H7 (cell line): Measurements from ENCODE around the gene KIF16B. TPM values are rescaled to one million over a fixed set of nuclear protein-coding genes. Genes with fewer than 3 reads are reported as not detected.
A peak's percentile ranks its signal among the peaks of the same experiment; 100 is the strongest.
"Not testable (repeated sequence)": the region's sequence is repeated elsewhere in the genome, so short reads cannot be mapped to it uniquely, and the experiment has no call there.

Experiments
- DNase-seq: peaks from one replicate; pipeline ENCODE4 v3.0.0; 2012
- H3K27me3 ChIP-seq: 2 replicates; pipeline ENCODE4 v1.6.0; 2011; ENCODE audit warnings: mild to moderate bottlenecking, low read length; ENCODE audit not compliant: control insufficient read depth, insufficient read depth
- H3K36me3 ChIP-seq: replicated peaks from 2 replicates; pipeline ENCODE4 v1.5.1; 2011; ENCODE audit warnings: low read length; ENCODE audit not compliant: control insufficient read depth, insufficient read depth
- H3K4me3 ChIP-seq: 2 replicates; pipeline ENCODE4 v1.5.1; 2011; ENCODE audit warnings: low read depth, mild to moderate bottlenecking, control low read depth, low read length, moderate library complexity; ENCODE audit not compliant: insufficient read depth
- total RNA-seq: library from RNA; depleted of rRNA; stranded (reverse); fragments of >200 nt; shearing (Covaris generic); gene quantifications from 2 replicates; pipeline ENCODE4 v1.2.3, GENCODE V29; 2014

Gene KIF16B
- total RNA-seq, 1 experiment from 2014 or later, result 7.4 TPM

DNA sequence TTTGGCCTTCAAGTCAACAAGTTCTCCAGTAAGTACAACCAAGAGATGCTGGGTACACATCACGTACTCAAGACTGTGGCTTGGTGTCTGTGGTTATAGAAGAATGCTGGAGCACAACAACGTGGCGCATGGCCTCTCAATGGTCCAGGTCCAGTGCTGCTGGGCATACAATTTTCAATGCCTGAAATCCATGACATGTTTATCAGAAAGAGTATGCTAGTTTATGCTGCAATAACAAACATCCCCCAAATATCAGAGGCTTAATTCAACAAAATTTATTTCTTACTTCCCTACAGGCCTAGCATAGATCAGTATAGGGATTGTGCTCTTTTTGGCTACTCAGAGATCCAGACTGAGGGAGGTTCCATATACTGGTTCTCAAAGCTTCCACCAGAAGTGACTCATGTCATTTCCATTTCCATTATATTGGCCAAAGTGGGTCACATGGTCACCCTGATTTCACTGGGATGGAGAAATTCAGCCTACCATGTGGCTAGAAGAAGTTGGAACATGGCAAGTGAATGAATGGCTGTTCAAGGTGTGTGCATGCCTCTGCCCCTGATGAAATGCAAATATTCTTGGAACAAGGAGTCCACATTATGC, 33.3 kb upstream of the KIF16B start:
- no peaks in the 10 kb centered on the region for H3K36me3 ChIP-seq
- DNase-seq, result no peak
- H3K4me3 ChIP-seq, result no peak overlapping the region
- H3K27me3 ChIP-seq, result no peaks in the 10 kb centered on the region

DNA sequence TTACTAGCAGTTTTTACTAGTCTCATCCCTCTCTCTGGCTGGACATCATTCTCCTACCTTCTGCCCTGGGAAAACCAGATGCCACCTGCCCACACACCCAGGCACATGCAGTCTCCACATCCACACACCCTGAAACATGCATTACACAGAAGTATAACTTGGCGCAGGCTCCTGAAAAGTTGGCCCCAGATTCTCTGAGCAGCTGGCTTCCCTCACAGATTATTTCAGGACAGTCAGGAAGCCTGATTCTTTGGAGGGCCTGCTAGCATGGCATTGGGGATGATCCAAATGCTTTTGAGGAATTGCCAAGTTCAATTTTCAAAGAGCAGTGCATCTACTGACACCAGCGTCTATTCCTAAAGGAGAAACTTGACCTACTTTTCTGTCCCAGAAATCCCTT, 27.8 kb upstream of the KIF16B start:
- no peaks in the 10 kb centered on the region for H3K27me3 ChIP-seq
- H3K4me3 ChIP-seq, result no peak overlapping the region
- no peak for DNase-seq
- no peaks in the 10 kb centered on the region for H3K36me3 ChIP-seq

DNA sequence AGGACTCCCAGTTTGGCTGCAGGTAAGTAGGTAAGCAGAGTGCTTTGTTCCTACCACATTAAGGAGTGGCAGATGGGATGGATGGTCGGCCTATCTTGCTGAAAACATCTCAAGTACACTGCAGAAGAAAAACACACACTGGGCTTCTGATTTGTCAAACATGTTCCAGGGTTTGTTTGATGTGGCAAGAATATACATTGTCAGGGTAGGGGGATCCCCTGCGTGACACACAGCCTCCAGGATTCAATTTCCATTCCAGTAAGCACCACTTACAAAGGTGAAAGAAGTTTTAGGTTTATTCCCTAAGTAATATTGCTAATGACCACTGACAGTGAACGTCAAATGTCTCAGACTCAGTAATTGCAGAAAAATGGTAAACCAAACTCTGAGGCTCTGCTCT, 26.0 kb upstream of the KIF16B start:
- no peak for DNase-seq
- no peaks in the 10 kb centered on the region for H3K36me3 ChIP-seq
- H3K4me3 ChIP-seq, result no peak overlapping the region
- no peaks in the 10 kb centered on the region for H3K27me3 ChIP-seq

DNA sequence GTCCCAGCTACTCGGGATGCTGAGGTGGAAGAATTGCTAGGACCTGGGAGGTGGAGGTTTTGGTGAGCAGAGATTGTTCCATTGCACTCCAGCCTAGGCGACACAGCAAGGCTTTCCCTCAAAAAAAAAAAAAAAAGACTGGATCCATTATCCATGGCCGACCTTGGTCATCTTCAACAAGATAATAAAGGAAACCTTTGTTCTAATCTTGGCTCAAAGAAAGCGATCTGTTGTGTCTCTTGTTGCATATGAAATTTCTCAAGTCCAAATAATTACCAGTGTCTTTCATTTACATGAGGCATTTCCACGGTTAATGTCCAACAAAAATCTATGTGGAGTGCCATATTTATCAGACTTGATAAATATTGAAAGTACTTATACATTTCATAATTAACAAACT, 23.7 kb upstream of the KIF16B start:
- DNase-seq, result no peak
- Histone ChIP-seq H3K4me3 (no peak overlapping the region), H3K27me3 (no peaks in the 10 kb centered on the region), H3K36me3 (no peaks in the 10 kb centered on the region)

DNA sequence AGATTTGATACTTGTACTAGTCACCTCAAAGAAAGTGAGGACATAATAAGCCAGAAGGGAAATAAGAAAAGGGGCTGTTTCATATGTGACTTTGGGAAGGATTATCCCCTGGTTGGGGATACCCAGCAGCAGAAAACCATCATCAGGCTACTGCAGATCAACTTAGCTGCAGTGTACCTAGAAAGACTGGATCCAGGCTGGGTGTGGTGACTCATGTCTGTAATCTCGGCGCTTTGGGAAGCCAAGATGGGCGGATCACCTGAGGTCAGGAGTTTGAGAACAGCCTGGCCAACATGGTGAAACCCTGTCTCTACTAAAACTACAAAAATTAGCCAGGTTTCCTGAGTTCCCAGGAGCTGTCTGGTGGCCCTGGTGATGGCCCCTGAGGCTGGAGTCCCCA, 23.2 kb upstream of the KIF16B start:
- H3K4me3 ChIP-seq, H3K36me3 ChIP-seq, H3K27me3 ChIP-seq, DNase-seq: not testable (repeated sequence)

DNA sequence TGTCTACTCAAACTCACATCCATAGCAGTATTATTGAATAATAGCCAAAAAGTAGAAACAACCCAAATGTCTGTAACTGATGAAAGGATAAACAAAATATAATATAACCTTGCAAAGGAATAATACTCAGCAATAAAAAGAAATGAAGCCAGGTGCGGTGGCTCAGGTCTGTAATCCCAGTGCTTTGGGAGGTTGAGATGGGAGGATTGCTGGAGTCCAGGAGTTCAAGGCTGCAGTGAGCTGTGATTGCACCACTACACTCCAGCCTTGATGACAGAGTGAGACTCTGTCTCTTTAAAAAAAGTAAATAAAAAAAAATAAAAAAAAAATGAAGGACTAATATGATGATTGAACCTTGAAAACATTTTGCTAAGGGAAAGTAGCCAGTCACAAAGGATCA, 22.1 kb upstream of the KIF16B start:
- H3K36me3 ChIP-seq, result no peaks in the 10 kb centered on the region
- H3K4me3 ChIP-seq, result no peak overlapping the region
- no peaks in the 10 kb centered on the region for H3K27me3 ChIP-seq
- DNase-seq, result no peak

DNA sequence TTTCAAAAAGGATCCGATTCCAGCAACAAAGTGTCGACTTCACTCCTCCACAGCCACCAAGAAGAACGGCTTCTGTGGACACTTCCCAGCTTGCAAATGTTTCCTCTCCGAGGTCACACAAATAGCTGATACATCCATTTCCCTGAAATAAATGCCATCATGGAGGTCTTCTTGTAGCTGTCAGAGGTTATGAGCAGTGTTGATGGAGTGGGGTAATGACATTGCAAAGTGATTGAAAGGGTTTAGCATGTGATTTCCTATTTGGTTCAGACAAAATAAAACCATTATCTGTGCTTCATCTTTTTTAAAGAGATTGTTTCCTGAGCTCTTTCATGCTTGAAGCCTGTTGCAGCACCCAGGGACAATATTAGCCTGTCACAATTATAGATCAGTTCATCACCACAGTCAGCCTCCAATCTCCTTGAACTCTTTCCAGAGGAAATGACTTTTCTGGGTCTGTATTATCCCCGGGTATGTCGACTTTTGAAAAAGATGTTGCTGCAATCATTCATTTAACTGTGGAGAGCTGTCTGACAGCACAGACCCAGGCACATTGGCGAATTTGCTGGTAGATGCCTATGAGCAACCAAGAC, 16.9 kb upstream of the KIF16B start:
- Histone ChIP-seq H3K27me3 (no peaks in the 10 kb centered on the region), H3K36me3 (no peaks in the 10 kb centered on the region), H3K4me3 (no peak overlapping the region)
- no peak for DNase-seq

DNA sequence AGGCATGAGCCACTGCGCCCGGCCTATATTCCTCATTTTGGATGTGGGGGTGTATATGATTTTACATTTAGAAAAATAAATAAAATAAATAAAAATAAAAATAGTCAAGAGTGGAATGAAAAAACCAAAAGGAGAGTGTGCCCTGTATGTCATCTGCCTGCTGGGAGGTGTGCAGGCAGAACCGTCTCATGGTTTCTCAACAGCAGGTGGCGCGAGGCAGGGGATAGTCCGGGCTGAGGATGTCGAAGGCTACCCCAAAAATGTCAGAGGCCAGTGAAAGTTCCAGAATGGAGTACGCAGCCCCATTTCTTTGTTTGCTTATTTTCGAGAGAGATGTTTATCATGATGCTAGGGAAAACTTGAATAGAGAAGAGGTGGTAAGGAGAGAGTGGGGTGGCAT, 16.4 kb upstream of the KIF16B start:
- no peaks in the 10 kb centered on the region for H3K27me3 ChIP-seq

DNA sequence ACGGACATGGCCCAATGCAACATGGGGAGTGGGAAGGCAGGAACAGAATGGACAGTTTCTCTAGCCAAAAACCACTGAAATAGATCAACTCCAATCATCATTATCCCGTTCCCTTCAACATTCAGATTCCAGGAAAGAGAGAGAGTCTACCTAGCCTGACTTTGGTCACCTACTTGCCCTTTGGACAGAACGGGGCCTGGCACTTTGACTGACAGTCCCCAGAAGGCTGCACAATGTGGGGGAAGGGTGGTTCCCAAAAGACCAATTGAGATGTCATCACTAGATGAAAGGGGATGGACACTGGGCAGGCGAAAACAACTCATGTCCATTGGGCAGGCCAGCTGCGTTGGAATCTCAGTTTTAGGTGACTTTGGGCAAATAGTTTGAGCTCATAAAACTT, 15.0 kb upstream of the KIF16B start:
- DNase-seq, result no peak
- Histone ChIP-seq H3K27me3 (no peaks in the 10 kb centered on the region), H3K4me3 (no peak overlapping the region), H3K36me3 (no peaks in the 10 kb centered on the region)

More for the DNA sequence above, 16.4 kb upstream of the KIF16B start:
- peak; percentile 25 for DNase-seq
- H3K4me3 ChIP-seq, result no peak overlapping the region
- H3K36me3 ChIP-seq, result no peaks in the 10 kb centered on the region

DNA sequence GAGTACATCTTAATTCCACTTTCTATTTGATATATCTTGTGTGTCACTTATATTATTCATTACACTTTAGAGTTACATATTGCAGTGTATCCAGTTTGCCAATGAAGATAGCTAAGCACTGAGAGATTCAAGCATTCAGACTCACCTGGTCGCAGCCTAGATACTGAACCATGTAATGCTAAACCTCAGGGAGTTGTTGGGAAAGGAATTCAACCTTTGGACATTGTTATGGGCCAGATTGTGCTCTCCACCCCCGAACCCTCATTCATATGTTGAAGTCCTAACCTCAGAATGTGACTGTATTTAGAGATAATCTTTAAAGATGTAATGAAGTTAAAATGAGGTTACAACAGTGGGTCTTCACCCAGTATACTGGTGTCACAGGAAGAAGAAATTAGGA, 13.8 kb upstream of the KIF16B start:
- DNase-seq, result no peak
- H3K27me3 ChIP-seq, result no peaks in the 10 kb centered on the region; the same call in 1 of the 2 replicates
- no peak overlapping the region for H3K4me3 ChIP-seq
- H3K36me3 ChIP-seq, result no peaks in the 10 kb centered on the region

DNA sequence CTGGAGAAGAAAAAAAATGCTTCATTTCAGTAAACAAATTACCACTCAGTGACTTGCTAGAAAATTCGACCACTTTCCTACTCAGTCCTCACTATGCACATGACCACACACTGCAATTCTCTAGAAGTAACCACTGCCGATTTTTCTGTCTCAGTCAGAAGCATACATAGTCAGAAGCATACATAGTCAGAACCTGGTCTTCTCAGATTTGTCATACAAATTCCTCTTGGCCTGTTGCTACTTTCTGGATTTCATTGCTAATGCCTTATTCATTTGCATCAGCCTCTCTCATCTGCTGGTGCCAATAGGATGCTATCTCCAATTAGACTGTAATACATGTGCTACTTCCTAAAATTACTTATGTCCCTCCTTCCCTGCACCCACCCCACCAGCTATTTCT, 10.2 kb upstream of the KIF16B start:
- H3K36me3 ChIP-seq, result no peaks in the 10 kb centered on the region
- DNase-seq, result no peak
- no peaks in the 10 kb centered on the region; the same call in 1 of the 2 replicates for H3K27me3 ChIP-seq
- H3K4me3 ChIP-seq, result no peak overlapping the region

DNA sequence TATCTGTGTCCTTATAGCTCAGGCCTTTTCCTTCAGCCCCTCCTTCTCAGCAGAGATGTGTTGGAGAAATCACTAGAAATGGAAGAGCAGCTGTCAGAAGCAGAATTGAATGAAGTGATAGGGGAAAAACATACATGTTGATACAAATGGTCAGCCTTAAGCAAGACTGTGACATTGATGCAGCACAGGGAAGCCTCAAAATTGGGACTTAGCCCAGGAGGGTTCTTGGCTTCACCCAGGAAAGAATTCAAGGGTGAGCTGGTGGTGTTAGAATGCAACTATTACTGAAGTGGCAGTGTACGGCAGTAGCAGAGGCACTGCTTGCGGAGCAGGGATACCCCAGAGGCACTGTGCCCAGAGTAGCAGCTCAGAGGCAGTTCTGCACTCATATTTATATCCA, 8.0 kb upstream of the KIF16B start:
- H3K36me3 ChIP-seq, result no peaks in the 10 kb centered on the region
- no peak overlapping the region for H3K4me3 ChIP-seq
- no peaks in the 10 kb centered on the region; the same call in 1 of the 2 replicates for H3K27me3 ChIP-seq
- no peak for DNase-seq

DNA sequence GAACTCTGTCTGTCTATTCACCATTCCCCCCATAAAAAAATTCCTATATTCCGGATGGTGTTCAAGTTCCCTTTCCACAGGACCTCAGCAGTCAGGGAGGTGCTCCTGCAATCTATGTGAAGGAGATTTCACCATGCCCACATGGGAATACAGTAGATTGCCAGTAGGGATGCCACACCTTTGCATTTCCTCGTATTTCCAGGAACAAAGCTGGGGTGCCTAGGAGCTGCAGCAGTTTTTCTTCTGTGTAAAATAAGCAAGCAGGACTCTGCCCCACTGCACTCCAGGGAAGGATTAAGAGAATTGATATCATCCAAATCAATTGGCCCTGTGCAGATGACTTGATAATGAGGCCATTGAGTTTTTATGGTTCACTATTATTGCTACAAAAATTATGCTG, 7.4 kb upstream of the KIF16B start:
- DNase-seq, result no peak
- no peaks in the 10 kb centered on the region for H3K36me3 ChIP-seq
- H3K4me3 ChIP-seq, result no peak overlapping the region
- no peaks in the 10 kb centered on the region; the same call in 1 of the 2 replicates for H3K27me3 ChIP-seq

DNA sequence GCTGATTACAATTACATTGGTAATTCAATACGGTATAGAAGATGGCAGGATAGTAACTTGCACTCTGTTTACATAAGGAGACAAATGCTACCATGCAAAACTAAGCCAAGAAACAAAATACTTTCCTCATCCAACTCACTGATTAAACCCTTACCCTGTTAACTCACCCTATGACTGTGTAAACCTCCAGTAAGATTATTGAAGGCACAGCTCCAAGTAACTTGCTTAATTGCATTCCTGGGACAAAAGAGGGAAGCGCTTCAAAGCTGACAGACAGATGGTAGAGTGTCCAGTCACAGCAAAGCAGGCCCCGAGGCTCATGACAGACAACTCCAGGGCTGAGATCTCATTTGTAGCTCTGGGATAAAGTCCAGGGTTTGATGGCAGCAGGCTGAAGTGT, 6.9 kb upstream of the KIF16B start:
- Histone ChIP-seq H3K27me3 (no peaks in the 10 kb centered on the region; the same call in 1 of the 2 replicates), H3K4me3 (no peak overlapping the region), H3K36me3 (no peaks in the 10 kb centered on the region)
- no peak for DNase-seq

DNA sequence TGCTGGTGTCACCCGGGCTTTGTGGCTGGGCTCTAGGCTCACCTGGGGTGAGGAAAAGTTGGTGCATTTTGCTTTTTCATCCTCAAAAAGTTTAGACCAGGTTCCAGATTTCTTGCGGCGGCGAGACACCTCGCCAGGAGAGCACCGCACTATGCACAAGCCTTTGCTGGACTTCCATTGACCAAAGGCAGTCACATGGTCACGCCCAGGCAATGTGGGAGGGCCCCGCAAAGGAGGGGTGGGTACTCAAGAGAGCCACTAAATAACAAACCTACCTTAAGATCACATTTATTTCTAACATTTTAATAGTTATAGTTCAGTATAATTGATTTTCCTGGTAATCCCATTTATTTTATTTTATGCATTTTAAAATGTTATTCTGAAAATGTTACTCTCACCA, 3.0 kb upstream of the KIF16B start:
- DNase-seq, result no peak
- Histone ChIP-seq H3K27me3 (no peaks in the 10 kb centered on the region), H3K4me3 (no peak overlapping the region)

More for the DNA sequence above, 3.0 kb upstream of the KIF16B start:
- H3K36me3 ChIP-seq, result no peaks in the 10 kb centered on the region
